ENCODE results near the gene SINHCAF. TPM values are rescaled to one million over a fixed set of nuclear protein-coding genes. Genes with fewer than 3 reads are reported as not detected.

The SINHCAF gene
- total RNA-seq, 2 donors from 2014 or later, result 10.2 to 47.5 TPM

DNA sequence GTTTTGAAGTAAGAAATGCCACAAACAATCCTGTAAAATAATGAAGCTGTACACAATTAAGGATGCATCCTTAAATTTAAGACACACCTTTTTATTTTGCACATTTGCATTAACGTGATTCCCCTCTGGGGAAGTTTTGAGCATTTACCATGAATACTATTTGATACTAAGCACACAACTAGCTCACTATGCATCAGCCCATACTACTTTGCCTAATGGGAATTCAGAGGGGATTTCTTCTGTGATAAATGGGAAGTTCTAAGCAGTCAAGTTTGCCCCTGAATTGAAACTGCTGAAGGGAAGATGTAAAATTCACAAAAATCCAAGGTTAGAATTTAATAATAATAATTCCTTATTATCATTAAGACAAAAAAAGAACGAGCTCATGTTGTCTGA, 27.4 kb downstream of the SINHCAF start:
- H3K4me1 ChIP-seq (ENCODE audit: control insufficient read depth in 1 of 2, low read depth in 2 of 2), result no peaks in the 10 kb centered on the region
- H3K27ac ChIP-seq, result no peak overlapping the region
- H3K9me3 ChIP-seq, result no peaks in the 10 kb centered on the region
- no peak overlapping the region for H3K4me3 ChIP-seq
- TF ChIP-seq, protein P1, sequence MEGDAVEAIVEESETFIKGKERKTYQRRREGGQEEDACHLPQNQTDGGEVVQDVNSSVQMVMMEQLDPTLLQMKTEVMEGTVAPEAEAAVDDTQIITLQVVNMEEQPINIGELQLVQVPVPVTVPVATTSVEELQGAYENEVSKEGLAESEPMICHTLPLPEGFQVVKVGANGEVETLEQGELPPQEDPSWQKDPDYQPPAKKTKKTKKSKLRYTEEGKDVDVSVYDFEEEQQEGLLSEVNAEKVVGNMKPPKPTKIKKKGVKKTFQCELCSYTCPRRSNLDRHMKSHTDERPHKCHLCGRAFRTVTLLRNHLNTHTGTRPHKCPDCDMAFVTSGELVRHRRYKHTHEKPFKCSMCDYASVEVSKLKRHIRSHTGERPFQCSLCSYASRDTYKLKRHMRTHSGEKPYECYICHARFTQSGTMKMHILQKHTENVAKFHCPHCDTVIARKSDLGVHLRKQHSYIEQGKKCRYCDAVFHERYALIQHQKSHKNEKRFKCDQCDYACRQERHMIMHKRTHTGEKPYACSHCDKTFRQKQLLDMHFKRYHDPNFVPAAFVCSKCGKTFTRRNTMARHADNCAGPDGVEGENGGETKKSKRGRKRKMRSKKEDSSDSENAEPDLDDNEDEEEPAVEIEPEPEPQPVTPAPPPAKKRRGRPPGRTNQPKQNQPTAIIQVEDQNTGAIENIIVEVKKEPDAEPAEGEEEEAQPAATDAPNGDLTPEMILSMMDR (IDR thresholded peaks at IDR 0.05), result no peak
- DNase-seq (ENCODE audit: low spot score), result no peak
- H3K27me3 ChIP-seq (replicated peaks; ENCODE audit: insufficient read depth), result no peaks in the 10 kb centered on the region
- no peak for ATAC-seq (ENCODE audit: insufficient number of reproducible peaks, low FRiP score, low read depth)
- H3K36me3 ChIP-seq, result no peaks in the 10 kb centered on the region

DNA sequence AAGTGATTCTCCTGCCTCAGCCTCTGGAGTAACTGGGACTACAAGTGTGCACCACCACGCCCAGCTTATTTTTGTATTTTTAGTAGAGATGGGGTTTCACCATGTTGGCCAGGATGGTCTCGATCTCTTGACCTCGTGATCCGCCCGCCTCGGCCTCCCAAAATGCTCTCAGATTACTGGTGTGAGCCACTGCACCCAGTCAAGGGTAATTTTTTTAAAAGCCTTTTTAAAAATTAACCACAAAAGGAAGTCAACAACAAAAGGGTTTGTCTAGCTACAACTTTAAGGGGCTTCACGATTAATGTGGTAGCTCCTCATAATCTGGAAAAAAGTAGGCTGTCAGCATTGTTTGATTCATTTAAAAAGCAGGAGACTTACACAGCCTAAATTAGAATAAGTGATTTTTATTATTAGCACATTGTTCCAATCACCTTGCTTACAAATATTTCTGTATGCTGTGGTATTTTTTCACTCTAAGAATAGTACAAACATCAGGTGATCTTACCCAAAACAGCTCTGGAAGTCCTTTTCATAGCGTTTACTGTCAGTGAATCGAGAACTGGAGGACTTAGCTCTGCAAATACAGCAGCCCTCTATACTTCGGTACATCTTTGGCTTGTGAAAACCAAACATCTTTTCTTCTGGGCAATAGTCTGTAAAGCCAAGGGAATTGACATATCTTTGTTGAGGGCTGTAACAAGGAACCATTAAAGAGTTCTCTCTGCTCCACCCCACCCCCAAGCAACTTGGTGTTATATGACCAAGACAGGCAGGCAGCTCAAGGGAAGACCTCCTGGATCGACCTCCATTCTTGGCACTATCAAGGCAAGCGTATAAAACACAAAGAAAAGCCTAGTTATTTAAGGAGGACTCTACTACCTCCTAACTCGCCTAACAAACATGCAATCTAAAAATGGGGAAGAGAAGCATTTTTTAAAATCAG, 28.1 kb downstream of the SINHCAF start:
- Histone ChIP-seq H3K27me3 (replicated peaks; ENCODE audit: insufficient read depth) (no peaks in the 10 kb centered on the region), H3K9me3 (no peaks in the 10 kb centered on the region), H3K36me3 (no peaks in the 10 kb centered on the region), H3K27ac (no peak overlapping the region), H3K4me3 (no peak overlapping the region), H3K4me1 (ENCODE audit: control insufficient read depth in 1 of 2, low read depth in 2 of 2) (no peaks in the 10 kb centered on the region)
- no peak for ATAC-seq (ENCODE audit: insufficient number of reproducible peaks, low FRiP score, low read depth)
- DNase-seq (ENCODE audit: low spot score), result no peak
- TF ChIP-seq, protein P1 (IDR thresholded peaks at IDR 0.05), result no peak

DNA sequence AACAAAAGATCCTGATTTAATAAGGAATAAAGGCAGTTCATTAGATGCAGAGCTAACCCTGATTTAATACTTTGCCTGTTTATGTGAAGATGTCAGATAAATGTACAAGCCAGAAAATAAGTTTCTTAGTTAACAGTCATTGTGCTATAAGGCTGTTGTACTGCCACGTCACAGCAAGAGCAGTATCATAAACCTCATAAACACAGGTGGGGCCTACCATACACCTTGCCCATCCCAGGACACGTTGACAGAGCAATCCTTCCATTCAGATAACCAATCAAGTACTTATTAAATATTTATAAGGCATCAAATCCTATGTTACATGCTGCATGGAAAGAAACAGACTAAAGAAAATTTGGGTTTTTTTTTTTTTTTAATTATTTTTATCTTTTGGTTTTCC, 36.5 kb downstream of the SINHCAF start:
- no peaks in the 10 kb centered on the region for H3K9me3 ChIP-seq
- TF ChIP-seq, protein P1 (IDR thresholded peaks at IDR 0.05), result no peak
- no peaks in the 10 kb centered on the region for H3K4me1 ChIP-seq (ENCODE audit: control insufficient read depth in 1 of 2, low read depth in 2 of 2)
- H3K4me3 ChIP-seq, result no peak overlapping the region
- no peak for ATAC-seq (ENCODE audit: insufficient number of reproducible peaks, low FRiP score, low read depth)
- no peak overlapping the region for H3K27ac ChIP-seq
- H3K36me3 ChIP-seq, result peaks cover 12% of the 10 kb centered on the region
- no peak for DNase-seq (ENCODE audit: low spot score)
- H3K27me3 ChIP-seq (replicated peaks; ENCODE audit: insufficient read depth), result no peaks in the 10 kb centered on the region

DNA sequence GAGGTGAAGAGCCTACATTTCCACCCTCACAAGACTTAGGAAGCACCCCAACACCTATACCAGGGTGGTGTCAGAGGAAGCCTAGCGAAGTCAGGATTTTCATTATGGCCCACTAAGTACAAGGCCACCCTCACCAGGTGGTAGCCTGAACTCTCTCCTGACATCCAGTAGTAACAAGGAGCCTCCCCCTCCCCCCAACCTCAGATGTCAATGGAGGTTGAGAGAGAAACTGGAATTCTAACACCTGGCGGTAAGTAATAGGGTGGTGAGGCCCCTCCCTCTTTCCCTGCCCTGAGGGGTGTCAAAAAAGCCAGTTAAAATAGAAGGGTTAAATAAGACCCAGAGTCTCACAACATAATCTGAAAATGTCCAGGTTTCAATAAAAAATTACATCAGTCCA, 37.6 kb downstream of the SINHCAF start:
- Histone ChIP-seq H3K4me1 (ENCODE audit: control insufficient read depth in 1 of 2, low read depth in 2 of 2) (no peaks in the 10 kb centered on the region), H3K27ac (no peak overlapping the region), H3K4me3 (no peak overlapping the region), H3K27me3 (replicated peaks; ENCODE audit: insufficient read depth) (no peaks in the 10 kb centered on the region), H3K36me3 (peaks cover 12% of the 10 kb centered on the region), H3K9me3 (no peaks in the 10 kb centered on the region)
- DNase-seq (ENCODE audit: low spot score) (no peak), ATAC-seq (ENCODE audit: insufficient number of reproducible peaks, low FRiP score, low read depth) (no peak)
- TF ChIP-seq, protein P1 (IDR thresholded peaks at IDR 0.05), result no peak

DNA sequence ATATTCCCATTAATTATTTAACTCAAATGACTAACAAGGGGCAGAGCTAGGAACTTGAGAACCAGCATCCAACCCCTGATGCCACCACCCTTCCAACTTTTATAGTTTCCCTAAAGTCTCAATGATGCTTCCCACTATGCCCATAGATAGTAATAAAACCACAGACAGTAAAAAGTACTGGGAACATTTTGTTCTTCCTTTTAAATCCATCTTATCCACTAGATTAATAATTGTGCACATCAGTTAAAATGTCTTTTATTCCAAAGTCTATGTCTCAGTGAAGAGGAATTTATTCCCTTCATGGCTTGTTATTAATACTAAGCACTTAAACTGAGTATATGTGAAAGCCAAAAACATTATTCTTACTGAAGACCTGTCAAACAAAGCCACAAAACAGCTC, 45.8 kb downstream of the SINHCAF start:
- DNase-seq (ENCODE audit: low spot score) (no peak), ATAC-seq (ENCODE audit: insufficient number of reproducible peaks, low FRiP score, low read depth) (no peak)
- Histone ChIP-seq H3K27ac (no peak overlapping the region), H3K27me3 (replicated peaks; ENCODE audit: insufficient read depth) (no peaks in the 10 kb centered on the region), H3K4me1 (ENCODE audit: control insufficient read depth in 1 of 2, low read depth in 2 of 2) (no peaks in the 10 kb centered on the region), H3K9me3 (no peaks in the 10 kb centered on the region), H3K4me3 (no peak overlapping the region), H3K36me3 (peaks cover 5% of the 10 kb centered on the region)
- TF ChIP-seq, protein P1 (IDR thresholded peaks at IDR 0.05), result no peak

Data from thoracic aorta (tissue), 2 donors.